ENCODE results near the gene LPCAT3. TPM values are rescaled to one million over a fixed set of nuclear protein-coding genes. Genes with fewer than 3 reads are reported as not detected.
A peak's percentile ranks its signal among the peaks of the same experiment; 100 is the strongest.

LPCAT3 gene
- polyA plus RNA-seq, 2 of the 4 experiments (the other 2 are of a cell fraction): 42.8 to 53.4 TPM

GRCh38 chr12:7018350-7019042 lies at the start of gene LPCAT3 (continued):
- TF ChIP-seq PHF8 (IDR thresholded peaks at IDR 0.05; ENCODE audit: borderline replicate concordance, low read depth) (peak; percentile 84), BHLHE40 (IDR thresholded peaks at IDR 0.05; ENCODE audit: low read depth, low read length) (no peak), NPAS2 (CRISPR knock-in tag; IDR thresholded peaks at IDR 0.05; ENCODE audit: borderline replicate concordance) (no peak), ATOH8 (CRISPR knock-in tag; IDR thresholded peaks at IDR 0.05; ENCODE audit: low read depth) (no peak), ESRRA (IDR thresholded peaks at IDR 0.05; ENCODE audit: borderline replicate concordance, low read length) (peak; percentile 55; the same call in 1 of the 2 replicates), HOXA7 (CRISPR knock-in tag; IDR thresholded peaks at IDR 0.05) (peak; percentile 60; the same call in 1 of the 2 replicates), JUN (IDR thresholded peaks at IDR 0.05) (peak; percentile 58 to 65; a peak in 3 of 5 replicates), RARB (CRISPR knock-in tag; IDR thresholded peaks at IDR 0.05) (no peak), HMGXB4 (CRISPR knock-in tag; IDR thresholded peaks at IDR 0.05; ENCODE audit: borderline replicate concordance) (0 out of 2 replicates have a peak, but pooled peaks have one; percentile 17), SREBF2 (IDR thresholded peaks at IDR 0.05) (no peak), MYC (IDR thresholded peaks at IDR 0.05; ENCODE audit: borderline replicate concordance, low read length) (no peak; the same call in 1 of the 2 replicates), ELK1 (IDR thresholded peaks at IDR 0.05; ENCODE audit: low read depth, low read length) (no peak), NFE2L2 (conservative IDR thresholded peaks at IDR 0.05; ENCODE audit: low read length) (no peak), RAD21 (conservative IDR thresholded peaks at IDR 0.05 in 1 of 2, IDR thresholded peaks at IDR 0.05 in 1 of 2) (peak; percentile 57 to 70), CHD4 (IDR thresholded peaks at IDR 0.05; ENCODE audit: borderline replicate concordance) (no peak), MAX (IDR thresholded peaks at IDR 0.05) (peak; percentile 70), CBX2 (IDR thresholded peaks at IDR 0.05; ENCODE audit: borderline replicate concordance, low read depth) (no peak), EP300 (IDR thresholded peaks at IDR 0.05) (no peak), FOSL2 (IDR thresholded peaks at IDR 0.05) (no peak), FOSL2 (CRISPR knock-in tag; IDR thresholded peaks at IDR 0.05) (0 out of 2 replicates have a peak, but pooled peaks have one; percentile 11), BCL3 (IDR thresholded peaks at IDR 0.05) (no peak), SMC3 (IDR thresholded peaks at IDR 0.05) (peak; percentile 73), POLR2AphosphoS2 (conservative IDR thresholded peaks at IDR 0.05; ENCODE audit: low read length) (no peak), JUNB (IDR thresholded peaks at IDR 0.05) (no peak), POLR2A (IDR thresholded peaks at IDR 0.05; ENCODE audit: low read length) (peak; percentile 72), RCOR1 (IDR thresholded peaks at IDR 0.05; ENCODE audit: low read depth, low read length) (no peak), CBX8 (IDR thresholded peaks at IDR 0.05) (no peak)
